Measurements from ENCODE around the gene PEX1. TPM values are rescaled to one million over a fixed set of nuclear protein-coding genes. Genes with fewer than 3 reads are reported as not detected.
A peak's percentile ranks its signal among the peaks of the same experiment; 100 is the strongest.
"Not testable (repeated sequence)": the region's sequence is repeated elsewhere in the genome, so short reads cannot be mapped to it uniquely, and the experiment has no call there.

PEX1 gene
- polyA plus RNA-seq, 2 donors: 9.7 to 10.0 TPM

DNA sequence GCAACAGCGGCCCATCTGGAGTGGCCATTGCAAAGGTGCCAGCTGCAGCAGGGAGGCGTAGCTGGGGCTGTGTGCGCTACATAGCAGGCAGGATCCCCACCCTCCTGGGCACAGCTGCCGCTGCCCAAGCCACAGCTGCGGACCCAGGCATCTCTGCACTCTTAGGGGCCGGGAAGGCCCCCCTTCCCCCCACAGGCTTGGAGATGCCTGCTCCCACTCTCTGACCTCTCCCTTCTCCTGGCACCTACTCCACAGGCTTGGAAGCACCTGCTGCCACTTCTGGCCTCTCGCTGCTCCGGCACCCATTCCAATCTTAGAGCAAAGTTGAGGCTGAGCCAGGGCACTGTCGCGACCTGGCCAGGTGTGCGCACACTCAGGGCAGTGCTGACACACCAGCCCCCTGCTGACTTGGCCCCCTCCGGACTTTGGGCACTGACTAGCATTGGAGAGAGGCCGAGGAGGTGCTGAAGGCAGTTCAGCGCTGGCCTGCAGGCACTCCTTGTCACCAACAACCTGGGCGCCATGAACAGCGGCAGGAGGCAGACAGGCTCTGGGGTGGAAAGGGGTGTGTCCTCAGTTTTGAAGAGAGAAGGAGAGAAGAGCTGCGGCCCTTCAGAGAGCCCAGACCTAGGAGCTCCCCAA is 18.7 kb upstream of the PEX1 start:
- no peaks in the 10 kb centered on the region for H3K27me3 ChIP-seq (ENCODE audit: control insufficient read depth in 1 of 2, insufficient read depth in 2 of 2, low read length in 2 of 2)
- H3K36me3 ChIP-seq (ENCODE audit: control insufficient read depth in 2 of 2, insufficient read depth in 2 of 2, low read length in 1 of 2): no peaks in the 10 kb centered on the region
- no peak overlapping the region for H3K4me3 ChIP-seq (ENCODE audit: low read depth in 1 of 2, low read length in 2 of 2)
- 90 to 92% methylated on average over 17 of the region's 17 CpGs for WGBS, 2 donors
- H3K4me1 ChIP-seq (ENCODE audit: control insufficient read depth in 2 of 2, insufficient read depth in 2 of 2, low read length in 1 of 2): no peaks in the 10 kb centered on the region
- H3K9me3 ChIP-seq (ENCODE audit: control insufficient read depth in 2 of 2, insufficient read depth in 1 of 2, low read depth in 1 of 2, low read length in 1 of 2): no peaks in the 10 kb centered on the region
- H3K27ac ChIP-seq (ENCODE audit: low read depth in 2 of 2, low read length in 1 of 2): no peak overlapping the region

DNA sequence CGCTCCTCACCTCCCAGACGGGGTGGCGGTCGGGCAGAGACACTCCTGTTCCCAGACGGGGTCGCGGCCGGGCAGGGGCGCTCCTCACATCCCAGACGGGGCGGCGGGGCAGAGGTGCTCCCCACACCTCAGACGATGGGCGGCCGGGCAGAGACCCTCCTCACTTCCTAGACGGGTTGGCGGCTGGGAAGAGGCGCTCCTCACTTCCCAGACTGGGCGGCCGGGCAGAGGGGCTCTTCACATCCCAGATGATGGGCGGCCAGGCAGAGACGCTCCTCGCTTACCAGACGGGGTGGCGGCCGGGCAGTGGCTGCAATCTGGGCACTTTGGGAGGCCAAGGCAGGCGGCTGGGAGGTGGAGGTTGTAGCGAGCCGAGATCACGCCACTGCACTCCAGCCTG is 16.8 kb upstream of the PEX1 start:
- not testable (repeated sequence) for H3K27me3 ChIP-seq (ENCODE audit: control insufficient read depth in 1 of 2, insufficient read depth in 2 of 2, low read length in 2 of 2); H3K27ac ChIP-seq (ENCODE audit: low read depth in 2 of 2, low read length in 1 of 2); H3K36me3 ChIP-seq (ENCODE audit: control insufficient read depth in 2 of 2, insufficient read depth in 2 of 2, low read length in 1 of 2); H3K4me3 ChIP-seq (ENCODE audit: low read depth in 1 of 2, low read length in 2 of 2); H3K4me1 ChIP-seq (ENCODE audit: control insufficient read depth in 2 of 2, insufficient read depth in 2 of 2, low read length in 1 of 2); H3K9me3 ChIP-seq (ENCODE audit: control insufficient read depth in 2 of 2, insufficient read depth in 1 of 2, low read depth in 1 of 2, low read length in 1 of 2)
- 95% methylated on average over 30 of the region's 30 CpGs for WGBS, 2 donors

DNA sequence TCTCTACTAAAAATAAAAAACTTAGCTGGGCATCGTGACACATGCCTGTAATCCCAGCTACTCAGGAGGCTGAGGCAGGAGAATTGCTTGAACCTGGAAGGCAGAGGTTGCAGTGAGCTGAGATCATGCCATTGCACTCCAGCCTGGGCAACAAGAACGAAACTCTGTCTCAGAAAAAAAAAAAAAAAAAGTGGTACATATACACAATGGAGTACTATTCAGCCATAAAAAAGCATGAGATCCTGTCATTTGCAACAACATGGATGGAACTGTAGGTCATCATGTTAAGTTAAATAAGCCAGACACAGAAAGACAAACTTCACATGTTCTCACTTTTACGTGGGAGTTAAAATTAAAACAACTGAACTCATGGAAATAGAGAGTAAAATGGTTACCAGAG is 15.2 kb upstream of the PEX1 start:
- 90 to 96% methylated on average over 3 of the region's 3 CpGs for WGBS, 2 donors
- not testable (repeated sequence) for H3K36me3 ChIP-seq (ENCODE audit: control insufficient read depth in 2 of 2, insufficient read depth in 2 of 2, low read length in 1 of 2)

DNA sequence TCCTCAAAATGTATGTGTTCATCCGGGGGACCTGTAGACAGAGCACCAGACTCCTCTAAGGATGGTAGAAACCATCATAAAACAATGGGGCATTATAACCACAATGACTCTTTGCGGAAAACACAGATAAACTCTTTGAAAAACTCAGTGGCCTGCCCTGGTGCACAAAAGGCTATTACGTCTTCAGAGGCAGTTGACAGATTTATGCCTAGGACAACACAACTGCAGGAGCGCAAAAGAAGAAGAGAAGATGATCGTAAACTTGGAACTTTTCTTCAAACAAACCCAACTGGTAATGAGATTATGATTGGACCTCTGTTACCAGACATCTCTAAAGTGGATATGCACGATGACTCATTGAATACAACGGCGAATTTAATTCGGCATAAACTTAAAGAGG is 6.3 kb upstream of the PEX1 start:
- H3K4me1 ChIP-seq (ENCODE audit: control insufficient read depth in 2 of 2, insufficient read depth in 2 of 2, low read length in 1 of 2): no peaks in the 10 kb centered on the region
- no peaks in the 10 kb centered on the region for H3K9me3 ChIP-seq (ENCODE audit: control insufficient read depth in 2 of 2, insufficient read depth in 1 of 2, low read depth in 1 of 2, low read length in 1 of 2)
- peaks cover 12 to 15% of the 10 kb centered on the region in 2 donors for H3K36me3 ChIP-seq (ENCODE audit: control insufficient read depth in 2 of 2, insufficient read depth in 2 of 2, low read length in 1 of 2)
- WGBS, 2 donors: 93 to 94% methylated on average over 9 of the region's 9 CpGs
- no peaks in the 10 kb centered on the region for H3K27me3 ChIP-seq (ENCODE audit: control insufficient read depth in 1 of 2, insufficient read depth in 2 of 2, low read length in 2 of 2)
- no peak overlapping the region for H3K27ac ChIP-seq (ENCODE audit: low read depth in 2 of 2, low read length in 1 of 2)
- H3K4me3 ChIP-seq (ENCODE audit: low read depth in 1 of 2, low read length in 2 of 2): no peak overlapping the region

More for the DNA sequence above, 15.2 kb upstream of the PEX1 start:
- not testable (repeated sequence) for H3K4me3 ChIP-seq (ENCODE audit: low read depth in 1 of 2, low read length in 2 of 2); H3K27me3 ChIP-seq (ENCODE audit: control insufficient read depth in 1 of 2, insufficient read depth in 2 of 2, low read length in 2 of 2); H3K27ac ChIP-seq (ENCODE audit: low read depth in 2 of 2, low read length in 1 of 2); H3K9me3 ChIP-seq (ENCODE audit: control insufficient read depth in 2 of 2, insufficient read depth in 1 of 2, low read depth in 1 of 2, low read length in 1 of 2); H3K4me1 ChIP-seq (ENCODE audit: control insufficient read depth in 2 of 2, insufficient read depth in 2 of 2, low read length in 1 of 2)

DNA sequence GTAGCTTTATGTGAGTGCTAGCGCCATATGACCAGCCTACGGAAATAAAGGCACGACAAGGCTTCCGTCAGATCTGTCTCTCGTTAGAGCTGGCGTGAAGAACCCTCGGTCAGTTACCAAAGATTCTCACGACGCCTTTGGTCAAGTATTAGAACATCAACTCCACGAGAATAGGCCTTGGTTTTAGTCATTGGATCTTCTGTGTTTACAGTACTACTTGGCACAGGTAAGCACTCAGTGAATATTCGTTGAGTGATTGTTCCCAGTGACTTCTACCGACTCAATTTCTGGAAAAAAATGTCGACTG is 591 bp upstream of the PEX1 start:
- Histone ChIP-seq H3K36me3 (ENCODE audit: control insufficient read depth in 2 of 2, insufficient read depth in 2 of 2, low read length in 1 of 2) (peaks cover 2 to 5% of the 10 kb centered on the region in 2 donors), H3K9me3 (ENCODE audit: control insufficient read depth in 2 of 2, insufficient read depth in 1 of 2, low read depth in 1 of 2, low read length in 1 of 2) (no peaks in the 10 kb centered on the region), H3K27me3 (ENCODE audit: control insufficient read depth in 1 of 2, insufficient read depth in 2 of 2, low read length in 2 of 2) (no peaks in the 10 kb centered on the region), H3K4me1 (ENCODE audit: control insufficient read depth in 2 of 2, insufficient read depth in 2 of 2, low read length in 1 of 2) (no peaks in the 10 kb centered on the region), H3K27ac (ENCODE audit: low read depth in 2 of 2, low read length in 1 of 2) (peak overlapping the region; percentile 68 to 98), H3K4me3 (ENCODE audit: low read depth in 1 of 2, low read length in 2 of 2) (peak overlapping the region; percentile 74 to 95)
- whole genome bisulfite sequencing, 2 donors: 1% methylated on average over 13 of the region's 13 CpGs

DNA sequence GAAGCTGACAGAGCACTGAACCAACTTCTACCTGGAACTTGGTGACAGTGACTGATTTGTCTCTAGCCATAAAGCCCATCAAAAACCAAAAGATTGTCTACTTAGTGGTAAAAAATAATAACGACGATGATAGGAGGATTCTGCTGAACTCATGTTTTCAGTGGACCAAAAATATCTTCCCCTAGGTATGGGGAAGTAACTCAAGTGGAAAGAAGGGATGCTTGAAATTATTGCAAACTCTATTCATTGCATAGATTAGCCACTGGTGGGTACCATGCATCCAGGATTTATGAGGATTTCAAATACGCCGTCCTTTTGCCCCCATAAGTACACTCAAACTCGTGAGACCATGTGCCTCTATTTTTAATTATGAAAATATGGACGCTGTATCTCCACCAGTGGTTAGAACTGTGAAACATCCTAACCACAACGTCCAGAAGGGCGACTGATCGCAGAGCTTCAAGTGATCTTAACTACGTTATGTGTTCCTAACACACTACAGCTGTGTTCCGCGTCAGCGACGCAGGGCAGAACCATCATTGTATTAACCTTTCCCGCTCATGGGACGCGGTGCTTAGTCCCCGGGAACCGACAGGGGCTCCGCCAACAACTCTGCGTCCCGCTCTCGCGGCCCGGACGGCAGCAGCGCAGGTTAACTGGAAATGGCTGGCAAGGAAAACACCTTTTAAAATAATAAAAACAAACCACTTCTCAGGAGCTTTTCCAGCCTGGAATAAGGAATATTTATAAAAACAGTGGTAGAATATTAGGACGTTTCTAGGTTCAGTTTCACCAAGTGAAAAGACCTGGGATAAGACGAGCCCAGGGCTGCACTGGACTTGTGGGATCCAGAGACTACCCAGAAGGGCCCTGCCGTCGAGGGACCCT is 776 bp downstream of the PEX1 start:
- Histone ChIP-seq H3K9me3 (ENCODE audit: control insufficient read depth in 2 of 2, insufficient read depth in 1 of 2, low read depth in 1 of 2, low read length in 1 of 2) (no peaks in the 10 kb centered on the region), H3K4me1 (ENCODE audit: control insufficient read depth in 2 of 2, insufficient read depth in 2 of 2, low read length in 1 of 2) (no peaks in the 10 kb centered on the region), H3K4me3 (ENCODE audit: low read depth in 1 of 2, low read length in 2 of 2) (peak overlapping the region; percentile 92 to 95), H3K36me3 (ENCODE audit: control insufficient read depth in 2 of 2, insufficient read depth in 2 of 2, low read length in 1 of 2) (peaks cover 2 to 3% of the 10 kb centered on the region in 2 donors), H3K27ac (ENCODE audit: low read depth in 2 of 2, low read length in 1 of 2) (peak overlapping the region; percentile 61 to 94), H3K27me3 (ENCODE audit: control insufficient read depth in 1 of 2, insufficient read depth in 2 of 2, low read length in 2 of 2) (no peaks in the 10 kb centered on the region)
- WGBS, 2 donors: 0% methylated on average over 31 of the region's 31 CpGs

DNA sequence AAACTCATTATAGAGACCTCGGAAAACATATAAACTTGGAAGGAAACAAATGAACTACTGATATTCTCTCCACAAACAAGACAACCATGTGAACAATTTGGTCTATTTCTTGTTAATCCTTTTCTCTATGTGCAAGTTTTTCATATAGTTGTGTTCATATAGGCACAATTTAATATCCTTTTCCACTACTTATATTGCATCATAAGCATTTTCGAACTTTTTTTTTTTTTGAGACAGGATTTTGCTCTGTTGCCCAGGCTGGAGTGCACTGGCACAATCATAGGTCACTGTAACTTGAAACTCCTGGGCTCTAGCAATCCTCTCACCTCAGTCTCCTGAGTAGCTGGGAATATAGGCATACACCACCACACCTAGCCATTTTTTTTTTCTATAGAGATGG is 5.2 kb downstream of the PEX1 start:
- Histone ChIP-seq H3K27me3 (ENCODE audit: control insufficient read depth in 1 of 2, insufficient read depth in 2 of 2, low read length in 2 of 2) (no peaks in the 10 kb centered on the region), H3K36me3 (ENCODE audit: control insufficient read depth in 2 of 2, insufficient read depth in 2 of 2, low read length in 1 of 2) (peaks cover 0 to 3% of the 10 kb centered on the region in 2 donors), H3K27ac (ENCODE audit: low read depth in 2 of 2, low read length in 1 of 2) (no peak overlapping the region), H3K4me3 (ENCODE audit: low read depth in 1 of 2, low read length in 2 of 2) (no peak overlapping the region), H3K4me1 (ENCODE audit: control insufficient read depth in 2 of 2, insufficient read depth in 2 of 2, low read length in 1 of 2) (no peaks in the 10 kb centered on the region), H3K9me3 (ENCODE audit: control insufficient read depth in 2 of 2, insufficient read depth in 1 of 2, low read depth in 1 of 2, low read length in 1 of 2) (no peaks in the 10 kb centered on the region)
- 83 to 88% methylated on average over 2 of the region's 2 CpGs for WGBS, 2 donors

DNA sequence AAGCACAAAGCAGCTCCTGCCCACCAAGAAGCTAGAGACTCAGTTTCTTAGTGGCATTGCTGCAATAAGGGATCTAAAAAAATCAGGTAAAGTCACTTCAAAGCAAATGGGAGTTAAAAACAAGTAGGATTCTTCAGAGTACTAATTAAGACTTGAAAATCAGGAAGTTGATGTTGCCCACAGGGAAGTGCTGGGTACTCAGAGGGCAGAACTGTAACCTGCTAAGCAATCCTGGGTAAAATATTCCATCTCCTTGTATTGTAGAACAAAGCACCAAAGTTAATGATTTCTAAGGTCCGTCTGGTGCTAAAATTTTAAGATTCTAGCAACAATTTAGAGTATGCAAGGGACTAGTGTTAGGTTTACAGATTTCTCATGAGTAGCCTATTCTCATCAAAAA is 8.3 kb downstream of the PEX1 start:
- 92 to 93% methylated on average over 1 of the region's 1 CpG for WGBS, 2 donors
- Histone ChIP-seq H3K4me1 (ENCODE audit: control insufficient read depth in 2 of 2, insufficient read depth in 2 of 2, low read length in 1 of 2) (no peaks in the 10 kb centered on the region), H3K4me3 (ENCODE audit: low read depth in 1 of 2, low read length in 2 of 2) (no peak overlapping the region), H3K27me3 (ENCODE audit: control insufficient read depth in 1 of 2, insufficient read depth in 2 of 2, low read length in 2 of 2) (no peaks in the 10 kb centered on the region), H3K9me3 (ENCODE audit: control insufficient read depth in 2 of 2, insufficient read depth in 1 of 2, low read depth in 1 of 2, low read length in 1 of 2) (no peaks in the 10 kb centered on the region), H3K27ac (ENCODE audit: low read depth in 2 of 2, low read length in 1 of 2) (no peak overlapping the region), H3K36me3 (ENCODE audit: control insufficient read depth in 2 of 2, insufficient read depth in 2 of 2, low read length in 1 of 2) (peaks cover 0 to 8% of the 10 kb centered on the region in 2 donors)

DNA sequence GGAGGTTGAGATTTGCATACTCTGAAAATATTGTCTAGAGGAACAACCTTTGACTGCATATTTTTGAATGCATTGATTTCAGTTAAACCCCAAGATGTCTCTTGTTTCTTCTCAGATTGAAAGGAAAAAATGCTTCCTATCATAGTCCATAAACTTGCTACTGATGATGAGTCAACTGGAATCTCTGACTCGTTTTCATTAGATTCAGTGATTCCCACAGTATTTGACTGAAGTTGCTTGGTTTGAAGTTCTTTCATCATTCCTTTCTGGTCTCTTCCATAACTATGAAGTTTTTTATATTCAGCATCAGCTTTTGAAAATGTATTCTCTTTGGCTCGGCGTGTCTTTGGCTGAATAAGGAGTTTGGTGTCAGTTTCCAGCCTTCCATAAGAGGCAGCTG is 10.7 kb downstream of the PEX1 start:
- Histone ChIP-seq H3K36me3 (ENCODE audit: control insufficient read depth in 2 of 2, insufficient read depth in 2 of 2, low read length in 1 of 2) (peaks cover 0 to 8% of the 10 kb centered on the region in 2 donors), H3K4me3 (ENCODE audit: low read depth in 1 of 2, low read length in 2 of 2) (no peak overlapping the region), H3K9me3 (ENCODE audit: control insufficient read depth in 2 of 2, insufficient read depth in 1 of 2, low read depth in 1 of 2, low read length in 1 of 2) (no peaks in the 10 kb centered on the region), H3K4me1 (ENCODE audit: control insufficient read depth in 2 of 2, insufficient read depth in 2 of 2, low read length in 1 of 2) (no peaks in the 10 kb centered on the region), H3K27me3 (ENCODE audit: control insufficient read depth in 1 of 2, insufficient read depth in 2 of 2, low read length in 2 of 2) (no peaks in the 10 kb centered on the region), H3K27ac (ENCODE audit: low read depth in 2 of 2, low read length in 1 of 2) (no peak overlapping the region)
- 82 to 89% methylated on average over 3 of the region's 3 CpGs for WGBS, 2 donors

Data from esophagus (tissue), 2 donors.